GM20431 (cell line): ENCODE results near the gene ARID4B.

Experiments
- in situ Hi-C: fragments of 300-500 bp; cut with MseI, MboI; formaldehyde crosslinking; loops from one replicate; pipeline ENCODE4 v1.15.0; 2020; ENCODE audit warnings: low sequenced_read_pairs; ENCODE audit not compliant: unreplicated experiment

The ARID4B gene

DNA sequence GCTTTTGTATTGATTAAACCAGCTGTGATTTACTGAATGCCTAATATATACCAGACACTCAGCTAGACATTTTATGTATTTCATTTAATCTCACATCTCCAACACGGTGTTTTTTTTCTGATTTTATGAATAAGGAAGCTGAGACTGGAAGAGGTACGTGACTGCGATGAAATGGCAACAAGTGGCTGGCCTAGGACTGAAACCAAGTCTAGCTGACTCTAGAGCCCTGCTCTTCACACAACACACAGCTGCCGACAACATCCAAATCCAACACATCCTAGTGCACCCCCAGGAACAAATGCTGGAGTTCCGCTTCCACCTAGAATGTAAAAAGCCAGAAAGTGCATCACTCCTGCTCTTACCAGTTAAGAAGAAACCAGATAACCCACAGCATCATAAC is 188.7 kb downstream of the ARID4B start:
- in situ Hi-C loops: no loop called here

- in situ Hi-C loops: no loop called here
Measured at GRCh38 chr1:235138821-235139220, 189.2 kb downstream of the ARID4B start.

DNA sequence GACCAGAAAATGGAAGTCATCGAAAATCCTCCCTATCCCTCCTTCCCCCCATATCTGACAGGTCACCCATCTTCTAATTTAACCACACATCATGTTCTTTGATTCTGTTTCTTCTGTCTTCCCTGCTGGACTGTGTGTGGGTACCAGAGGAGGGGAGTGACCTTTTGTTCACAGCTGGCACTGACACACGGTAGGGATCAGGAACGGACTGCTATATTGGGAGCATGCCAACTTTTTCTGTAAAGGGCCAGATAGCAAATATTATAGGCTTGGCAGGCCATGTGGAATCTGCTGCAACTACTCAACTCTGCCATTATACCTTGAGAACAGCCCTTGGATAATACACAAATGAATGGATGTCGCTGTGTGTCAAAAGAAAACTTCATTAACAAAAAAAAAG is 191.9 kb downstream of the ARID4B start:
- in situ Hi-C loops: no loop called here

GRCh38 chr1:235134171-235134570 is 193.8 kb downstream of the ARID4B start:
- in situ Hi-C loops: no loop called here

DNA sequence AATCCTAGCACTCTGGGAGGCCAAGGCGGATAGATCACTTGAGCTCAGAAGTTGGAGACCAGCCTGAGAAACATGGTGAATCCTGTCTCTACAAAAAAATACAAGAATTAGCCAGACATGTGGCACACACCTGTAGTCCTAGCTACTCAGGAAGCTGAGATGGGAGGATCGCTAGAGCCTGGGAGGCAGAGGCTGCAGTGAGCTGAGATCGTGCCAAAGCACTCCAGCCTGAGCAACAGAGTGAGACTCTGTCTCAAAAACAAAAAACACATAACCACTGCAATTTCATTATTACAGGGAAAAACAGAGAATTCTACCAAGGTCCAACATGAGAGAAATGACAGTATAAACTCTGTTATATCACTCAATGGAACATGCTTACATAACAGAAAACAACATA is 194.9 kb downstream of the ARID4B start:
- in situ Hi-C loops: no loop called here

DNA sequence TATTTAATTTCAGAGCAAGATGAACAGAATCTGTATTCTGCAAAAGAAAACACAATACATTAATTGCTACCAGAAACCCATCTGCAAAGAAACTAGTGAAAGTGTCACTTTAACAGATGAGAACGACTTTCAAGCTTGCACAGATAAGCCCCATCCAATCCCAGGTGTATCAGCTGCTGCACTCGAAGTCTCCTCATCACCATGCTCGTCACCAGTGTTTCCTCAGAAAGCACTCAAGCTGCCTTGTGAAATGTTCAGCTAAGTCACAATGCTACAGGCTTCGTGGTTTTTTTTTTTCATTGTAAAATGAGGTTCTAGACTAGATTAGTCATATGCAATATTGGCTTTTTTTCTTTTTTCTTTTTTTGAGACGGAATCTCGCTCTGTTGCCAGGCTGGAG is 196.0 kb downstream of the ARID4B start:
- in situ Hi-C loops: no loop called here

- in situ Hi-C loops: no loop called here
Measured at GRCh38 chr1:235130766-235131270, 197.2 kb downstream of the ARID4B start.

- in situ Hi-C loops: no loop called here
Measured at GRCh38 chr1:235129774-235130570, 198.0 kb downstream of the ARID4B start.

GRCh38 chr1:235128456-235129328 is 199.3 kb downstream of the ARID4B start, which contains the start of gene TOMM20:
TOMM20 (minus strand) TSS chr1:235128837; CDS start chr1:235128715, 122 bp downstream.
- in situ Hi-C loops: no loop called here

DNA sequence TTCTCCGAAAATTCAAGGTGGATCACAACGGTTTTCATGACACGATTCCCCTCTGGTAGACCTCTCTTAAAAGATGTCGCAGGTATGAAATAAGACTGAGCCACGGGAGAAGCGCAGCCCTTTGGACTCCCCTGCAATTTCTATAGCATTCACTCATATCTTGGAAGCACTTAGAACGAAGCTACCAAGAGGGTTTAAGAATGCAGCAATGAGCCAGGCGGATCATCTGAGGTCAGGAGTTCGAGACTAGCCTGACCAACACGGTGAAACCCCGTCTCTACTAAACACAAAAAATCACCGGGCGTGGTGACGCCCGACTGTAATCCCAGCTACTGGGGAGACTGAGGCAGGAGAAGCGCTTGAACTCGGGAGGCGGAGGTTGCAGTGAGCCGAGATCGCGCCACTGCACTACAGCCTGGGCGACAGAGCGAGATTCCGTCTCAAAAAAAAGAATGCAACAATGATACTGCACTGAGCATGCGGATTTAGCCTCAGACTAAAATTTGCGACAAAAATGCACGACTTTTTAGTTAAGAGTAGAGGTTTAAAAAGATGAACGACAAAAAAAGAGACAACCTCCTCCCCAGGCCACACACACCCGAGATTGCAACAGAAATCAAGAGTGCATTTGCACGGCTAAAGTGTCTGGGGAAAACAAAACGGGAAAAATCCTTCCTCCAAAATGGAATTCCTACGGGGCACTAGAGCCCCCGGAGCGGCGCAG is 200.1 kb downstream of the ARID4B start:
- in situ Hi-C loops: no loop called here

DNA sequence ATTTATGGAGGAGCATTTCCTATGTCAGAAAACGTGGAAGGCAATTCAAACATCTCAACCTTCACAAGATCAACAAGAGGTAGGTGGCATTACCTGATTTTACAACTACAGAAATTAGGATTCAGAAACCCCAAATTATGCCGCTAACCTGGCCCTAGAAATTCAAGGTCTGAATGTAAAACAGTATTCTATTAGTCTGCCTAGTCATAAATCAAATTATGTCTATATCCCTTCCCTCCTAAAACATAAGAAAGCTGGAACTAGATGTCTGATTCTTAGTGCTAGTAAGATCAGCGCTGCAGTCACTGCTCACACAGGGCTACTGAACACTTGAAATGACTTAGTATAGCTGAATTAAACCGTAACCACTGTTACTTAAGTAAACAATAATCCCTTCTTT is 200.8 kb downstream of the ARID4B start:
- in situ Hi-C loops: no loop called here

DNA sequence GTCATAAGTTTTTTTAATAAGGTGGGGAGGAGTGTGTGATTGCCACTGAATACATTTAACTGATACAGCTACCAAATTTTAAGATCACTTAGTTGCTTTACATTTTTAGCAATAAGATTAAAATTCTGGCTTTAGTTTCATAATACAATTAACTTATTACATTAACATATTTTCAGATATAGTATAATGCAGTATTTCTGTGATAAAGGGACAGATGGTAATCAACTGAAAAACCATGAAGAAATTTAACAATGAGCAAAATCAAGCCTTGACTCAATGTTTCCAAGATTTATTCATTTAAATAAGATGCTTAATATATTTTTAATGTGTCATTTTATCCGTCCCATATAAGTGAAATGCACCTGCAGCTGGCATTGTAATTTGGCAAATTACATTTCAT is 203.3 kb downstream of the ARID4B start:
- in situ Hi-C loops: loop anchor here (25.0 kb wide), 1 partner anchor 288 kb away; no protein-coding TSS in a partner anchor

DNA sequence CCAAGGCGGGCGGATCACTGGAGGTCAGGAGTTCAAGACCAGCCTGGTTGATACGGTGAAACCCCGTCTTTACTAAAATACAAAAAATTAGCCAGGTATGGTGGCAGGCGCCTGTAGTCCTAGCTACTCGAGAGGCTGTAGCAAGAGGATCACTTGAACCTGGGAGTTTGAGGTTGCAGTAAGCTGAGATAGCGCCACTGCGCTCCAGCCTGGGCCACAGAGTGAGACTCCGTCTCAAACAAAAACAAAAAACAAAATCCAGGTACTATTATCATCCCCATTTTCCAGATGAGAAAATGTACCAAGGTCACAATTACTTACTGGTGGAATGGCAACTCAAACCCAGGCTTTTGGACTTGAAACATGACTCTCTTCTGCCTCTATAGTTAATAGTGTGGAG is 203.9 kb downstream of the ARID4B start:
- in situ Hi-C loops: loop anchor here (25.0 kb wide), 1 partner anchor 288 kb away; no protein-coding TSS in a partner anchor

DNA sequence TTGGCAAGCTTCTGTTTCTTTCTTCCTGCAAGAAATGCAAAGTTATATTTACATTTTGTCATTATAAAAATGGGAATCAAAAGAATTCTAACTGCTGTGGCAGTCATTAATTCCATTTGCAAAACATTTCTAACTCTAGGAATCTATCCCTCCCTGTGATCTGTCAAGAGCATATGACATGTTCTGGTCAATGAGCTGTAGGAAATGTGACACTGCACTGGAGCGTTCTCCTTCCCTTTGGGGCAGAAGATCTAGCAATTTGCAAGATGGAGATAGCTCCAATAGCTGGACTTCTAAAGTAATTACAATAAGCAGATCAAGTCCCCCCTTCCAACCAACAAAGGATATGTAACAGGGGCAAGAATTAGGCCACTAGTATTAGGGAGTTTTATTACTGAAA is 205.6 kb downstream of the ARID4B start:
- in situ Hi-C loops: loop anchor here (25.0 kb wide), 1 partner anchor 290 kb away; no protein-coding TSS in a partner anchor
